ENCODE measurements around the gene BMP4.

DNA sequence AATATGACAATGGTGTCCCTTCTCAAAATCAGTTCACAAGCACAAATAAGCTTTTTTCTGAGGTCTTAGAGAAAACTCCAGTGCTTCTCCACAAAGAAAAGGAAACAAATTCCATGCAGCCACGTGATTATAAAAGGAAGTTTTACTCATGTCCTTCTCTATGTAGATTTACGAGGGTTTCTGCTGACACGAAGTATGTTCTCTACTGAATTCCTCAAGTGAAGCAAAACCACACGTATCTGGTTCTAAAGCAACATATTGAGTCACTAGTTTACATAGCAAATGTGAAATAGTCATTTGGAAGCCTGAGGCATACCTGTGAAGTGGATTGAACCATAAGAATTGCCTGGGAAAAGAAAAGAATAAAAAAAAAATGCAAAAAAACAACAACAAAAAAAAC, 31.9 kb downstream of the BMP4 start:
- TF ChIP-seq POLR2A (IDR thresholded peaks at IDR 0.05; ENCODE audit: low read length), result no peak
- TF ChIP-seq GATA1 (IDR thresholded peaks at IDR 0.05; ENCODE audit: low read depth, low read length), result no peak

All from erythroblast (primary cell).